Colonic mucosa (tissue), 4 donors: ENCODE data around the gene NBEA. TPM values are rescaled to one million over a fixed set of nuclear protein-coding genes. Genes with fewer than 3 reads are reported as not detected.

Experiments used
- DNase-seq: peaks from one replicate; pipeline ENCODE4 v3.0.0-alpha.2; 2020
- H3K27ac ChIP-seq: fragments of 200-600 bp; one replicate; pipeline ENCODE4 v1.8.0; 2021
- H3K27me3 ChIP-seq: fragments of 200-600 bp; one replicate; pipeline ENCODE4 v1.8.0; 2021
- H3K36me3 ChIP-seq: fragments of 200-600 bp; one replicate; pipeline ENCODE4 v1.8.0; 2021
- H3K4me1 ChIP-seq: fragments of 200-600 bp; one replicate; pipeline ENCODE4 v1.8.0; 2021; ENCODE audit warnings: mild to moderate bottlenecking
- H3K4me3 ChIP-seq: fragments of 200-600 bp; one replicate; pipeline ENCODE4 v1.8.0; 2021
- H3K9ac ChIP-seq, 2 donors: one replicate each; pipeline ENCODE4 v1.7.0; 2013; ENCODE audit warnings: control low read depth in 2 of 2, low read depth in 2 of 2, low read length in 2 of 2
- H3K9me3 ChIP-seq: fragments of 200-600 bp; one replicate; pipeline ENCODE4 v1.8.0; 2021
- CTCF ChIP-seq: fragments of 200-600 bp; IDR thresholded peaks from one replicate; pipeline ENCODE4 v1.8.0; 2022; ENCODE audit warnings: antibody characterized with exemption, mild to moderate bottlenecking
- intact Hi-C: fragments of 100-400 bp; cut with DNase I; formaldehyde crosslinking; loops from one replicate; pipeline ENCODE4 v1.14.1; 2022
- total RNA-seq, 2 donors: library from RNA; stranded (reverse); fragmentation: NEBNext Ultra II Directional in 1 of 2; extraction: Animal tissue kit (Norgen Biotek cat#: 25700) in 1 of 2; gene quantifications; one replicate each; pipeline ENCODE4 v1.2.1, GENCODE V29; 2021
- donor health status: healthy.
- donor health status: DM: no; HTN: no; CAD: no.
- donor health status: DM: no; HTN: no; CAD: no.

The NBEA gene
- total RNA-seq, 2 donors from 2014 or later = 1.9 to 5.5 TPM

GRCh38 chr13:35687336-35687735 is 745.3 kb downstream of the NBEA start:
- no peak overlapping the region for H3K27ac ChIP-seq
- no peak for TF ChIP-seq CTCF

GRCh38 chr13:35690581-35691207 is 748.6 kb downstream of the NBEA start:
- TF ChIP-seq CTCF = no peak
- H3K36me3 ChIP-seq = no peaks in the 10 kb centered on the region

More at GRCh38 chr13:35687336-35687735, 745.3 kb downstream of the NBEA start:
- Histone ChIP-seq H3K9ac (no peak overlapping the region), H3K4me1 (no peaks in the 10 kb centered on the region), H3K4me3 (no peak overlapping the region), H3K36me3 (no peaks in the 10 kb centered on the region), H3K9me3 (no peaks in the 10 kb centered on the region), H3K27me3 (no peaks in the 10 kb centered on the region)
- intact Hi-C loops = no loop called here
- no peak for DNase-seq

GRCh38 chr13:35693134-35693784 is 751.2 kb downstream of the NBEA start:
- no peaks in the 10 kb centered on the region for H3K4me1 ChIP-seq
- H3K4me3 ChIP-seq = no peak overlapping the region
- H3K9me3 ChIP-seq = no peaks in the 10 kb centered on the region
- no peaks in the 10 kb centered on the region for H3K27me3 ChIP-seq
- H3K9ac ChIP-seq = no peak overlapping the region
- no peak overlapping the region for H3K27ac ChIP-seq
- TF ChIP-seq CTCF = no peak
- intact Hi-C loops = no loop called here
- DNase-seq = no peak
- no peaks in the 10 kb centered on the region for H3K36me3 ChIP-seq

More at GRCh38 chr13:35690581-35691207, 748.6 kb downstream of the NBEA start:
- Histone ChIP-seq H3K9me3 (no peaks in the 10 kb centered on the region), H3K27ac (no peak overlapping the region), H3K27me3 (no peaks in the 10 kb centered on the region), H3K4me1 (no peaks in the 10 kb centered on the region), H3K9ac (no peak overlapping the region), H3K4me3 (no peak overlapping the region)
- no peak for DNase-seq
- intact Hi-C loops = no loop called here

- no peak overlapping the region for H3K9ac ChIP-seq
- H3K9me3 ChIP-seq = no peaks in the 10 kb centered on the region
- no peak overlapping the region for H3K4me3 ChIP-seq
- no peak for DNase-seq
- no peaks in the 10 kb centered on the region for H3K36me3 ChIP-seq
- H3K4me1 ChIP-seq = no peaks in the 10 kb centered on the region
- intact Hi-C loops = no loop called here
- H3K27me3 ChIP-seq = no peaks in the 10 kb centered on the region
- no peak for TF ChIP-seq CTCF
- no peak overlapping the region for H3K27ac ChIP-seq
Observed at GRCh38 chr13:35694031-35694430, 752.0 kb downstream of the NBEA start.

- no peak for TF ChIP-seq CTCF
- Histone ChIP-seq H3K27ac (no peak overlapping the region), H3K4me3 (no peak overlapping the region), H3K9me3 (no peaks in the 10 kb centered on the region), H3K27me3 (no peaks in the 10 kb centered on the region), H3K4me1 (no peaks in the 10 kb centered on the region), H3K9ac (no peak overlapping the region), H3K36me3 (no peaks in the 10 kb centered on the region)
- no peak for DNase-seq
- intact Hi-C loops = no loop called here
Observed at GRCh38 chr13:35694549-35695447, 752.7 kb downstream of the NBEA start.
